ENCODE data around the gene TJAP1.
"Not testable (repeated sequence)": the region's sequence is repeated elsewhere in the genome, so short reads cannot be mapped to it uniquely, and the experiment has no call there.

TJAP1 gene

GRCh38 chr6:43481591-43482236 lies 4.3 kb downstream of the TJAP1 start:
- no peak for DNase-seq (ENCODE audit: low spot score)

GRCh38 chr6:43488667-43489276 lies 11.4 kb downstream of the TJAP1 start:
- DNase-seq (ENCODE audit: low spot score) = no peak

GRCh38 chr6:43489277-43490072 lies 12.1 kb downstream of the TJAP1 start:
- no peak for DNase-seq (ENCODE audit: low spot score)

GRCh38 chr6:43490523-43490939 lies 13.2 kb downstream of the TJAP1 start:
- no peak for DNase-seq (ENCODE audit: low spot score)

GRCh38 chr6:43491750-43492661 lies 14.6 kb downstream of the TJAP1 start:
- no peak for DNase-seq (ENCODE audit: low spot score)

- DNase-seq (ENCODE audit: low spot score) = peak; percentile 48
Observed at GRCh38 chr6:43492673-43493072, 15.3 kb downstream of the TJAP1 start.

- no peak for DNase-seq (ENCODE audit: low spot score)
Observed at GRCh38 chr6:43493230-43493629, 15.9 kb downstream of the TJAP1 start.

GRCh38 chr6:43493833-43494232 lies 16.5 kb downstream of the TJAP1 start:
- no peak for DNase-seq (ENCODE audit: low spot score)

GRCh38 chr6:43494321-43494720 lies 17.0 kb downstream of the TJAP1 start:
- DNase-seq (ENCODE audit: low spot score) = no peak

GRCh38 chr6:43494766-43495165 lies 17.4 kb downstream of the TJAP1 start:
- DNase-seq (ENCODE audit: low spot score) = no peak

GRCh38 chr6:43495409-43495941 lies 18.1 kb downstream of the TJAP1 start:
- DNase-seq (ENCODE audit: low spot score) = no peak

GRCh38 chr6:43496370-43497128 lies 19.2 kb downstream of the TJAP1 start:
- DNase-seq (ENCODE audit: low spot score) = peak; percentile 77

GRCh38 chr6:43497129-43497396 lies 19.7 kb downstream of the TJAP1 start:
- no peak for DNase-seq (ENCODE audit: low spot score)

GRCh38 chr6:43497689-43498088 lies 20.3 kb downstream of the TJAP1 start:
- no peak for DNase-seq (ENCODE audit: low spot score)

GRCh38 chr6:43498291-43498690 lies 20.9 kb downstream of the TJAP1 start:
- not testable (repeated sequence) for DNase-seq (ENCODE audit: low spot score)

GRCh38 chr6:43499028-43499815 lies 21.9 kb downstream of the TJAP1 start:
- DNase-seq (ENCODE audit: low spot score) = no peak

- DNase-seq (ENCODE audit: low spot score) = no peak
Observed at GRCh38 chr6:43500921-43501320, 23.6 kb downstream of the TJAP1 start.

GRCh38 chr6:43502666-43503065 lies 25.3 kb downstream of the TJAP1 start:
- no peak for DNase-seq (ENCODE audit: low spot score)

GRCh38 chr6:43503443-43503842 lies 26.1 kb downstream of the TJAP1 start:
- DNase-seq (ENCODE audit: low spot score) = no peak

GRCh38 chr6:43504756-43505593 lies 27.6 kb downstream of the TJAP1 start:
- DNase-seq (ENCODE audit: low spot score) = no peak

Data from iPS-NIHi11 (cell line).